Osteocyte (in vitro differentiated cells): ENCODE results near the gene MOGAT1. TPM values are rescaled to one million over a fixed set of nuclear protein-coding genes. Genes with fewer than 3 reads are reported as not detected.

ENCODE experiments used
- DNase-seq: peaks from one replicate; pipeline ENCODE4 v3.0.0; 2021; ENCODE audit warnings: mixed read lengths; ENCODE audit not compliant: unreplicated experiment; ENCODE audit errors: extremely low spot score
- H3K27ac Mint-ChIP-seq: one replicate; pipeline ENCODE4 v1.8.0; 2021; ENCODE audit warnings: mild to moderate bottlenecking, mixed read lengths; ENCODE audit not compliant: unreplicated experiment
- H3K27me3 Mint-ChIP-seq: one replicate; pipeline ENCODE4 v1.8.0; 2021; ENCODE audit warnings: mixed read lengths; ENCODE audit not compliant: unreplicated experiment
- H3K36me3 Mint-ChIP-seq: one replicate; pipeline ENCODE4 v1.8.0; 2021; ENCODE audit warnings: mixed read lengths; ENCODE audit not compliant: unreplicated experiment
- H3K4me1 Mint-ChIP-seq: one replicate; pipeline ENCODE4 v1.8.0; 2021; ENCODE audit warnings: mixed read lengths; ENCODE audit not compliant: unreplicated experiment
- H3K4me3 Mint-ChIP-seq: one replicate; pipeline ENCODE4 v1.8.0; 2021; ENCODE audit warnings: mild to moderate bottlenecking, moderate library complexity, mixed read lengths; ENCODE audit not compliant: unreplicated experiment
- H3K9me3 Mint-ChIP-seq: one replicate; pipeline ENCODE4 v1.8.0; 2021; ENCODE audit warnings: mixed read lengths; ENCODE audit not compliant: unreplicated experiment
- total RNA-seq: library from RNA; stranded (reverse); gene quantifications from 2 replicates; pipeline ENCODE4 v1.2.1, GENCODE V29; 2021
- TF ChIP-seq, protein P1 (sequence below): fragments of 200-600 bp; sonication (generic); IDR thresholded peaks from 2 replicates; pipeline ENCODE4 v1.5.0; 2021; ENCODE audit warnings: antibody characterized with exemption, mild to moderate bottlenecking, moderate library complexity

The MOGAT1 gene
- total RNA-seq, 1 donor from 2014 or later: not detected

- Mint-ChIP-seq H3K27ac (peak overlapping the region; percentile 91), H3K36me3 (no peaks in the 10 kb centered on the region), H3K4me3 (no peak overlapping the region), H3K27me3 (no peaks in the 10 kb centered on the region), H3K4me1 (peaks cover 69% of the 10 kb centered on the region), H3K9me3 (no peaks in the 10 kb centered on the region)
- TF ChIP-seq, protein P1, sequence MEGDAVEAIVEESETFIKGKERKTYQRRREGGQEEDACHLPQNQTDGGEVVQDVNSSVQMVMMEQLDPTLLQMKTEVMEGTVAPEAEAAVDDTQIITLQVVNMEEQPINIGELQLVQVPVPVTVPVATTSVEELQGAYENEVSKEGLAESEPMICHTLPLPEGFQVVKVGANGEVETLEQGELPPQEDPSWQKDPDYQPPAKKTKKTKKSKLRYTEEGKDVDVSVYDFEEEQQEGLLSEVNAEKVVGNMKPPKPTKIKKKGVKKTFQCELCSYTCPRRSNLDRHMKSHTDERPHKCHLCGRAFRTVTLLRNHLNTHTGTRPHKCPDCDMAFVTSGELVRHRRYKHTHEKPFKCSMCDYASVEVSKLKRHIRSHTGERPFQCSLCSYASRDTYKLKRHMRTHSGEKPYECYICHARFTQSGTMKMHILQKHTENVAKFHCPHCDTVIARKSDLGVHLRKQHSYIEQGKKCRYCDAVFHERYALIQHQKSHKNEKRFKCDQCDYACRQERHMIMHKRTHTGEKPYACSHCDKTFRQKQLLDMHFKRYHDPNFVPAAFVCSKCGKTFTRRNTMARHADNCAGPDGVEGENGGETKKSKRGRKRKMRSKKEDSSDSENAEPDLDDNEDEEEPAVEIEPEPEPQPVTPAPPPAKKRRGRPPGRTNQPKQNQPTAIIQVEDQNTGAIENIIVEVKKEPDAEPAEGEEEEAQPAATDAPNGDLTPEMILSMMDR: peak; percentile 96
- peak; percentile 92 for DNase-seq
Observed at GRCh38 chr2:222708274-222708710, 36.8 kb downstream of the MOGAT1 start.

DNA sequence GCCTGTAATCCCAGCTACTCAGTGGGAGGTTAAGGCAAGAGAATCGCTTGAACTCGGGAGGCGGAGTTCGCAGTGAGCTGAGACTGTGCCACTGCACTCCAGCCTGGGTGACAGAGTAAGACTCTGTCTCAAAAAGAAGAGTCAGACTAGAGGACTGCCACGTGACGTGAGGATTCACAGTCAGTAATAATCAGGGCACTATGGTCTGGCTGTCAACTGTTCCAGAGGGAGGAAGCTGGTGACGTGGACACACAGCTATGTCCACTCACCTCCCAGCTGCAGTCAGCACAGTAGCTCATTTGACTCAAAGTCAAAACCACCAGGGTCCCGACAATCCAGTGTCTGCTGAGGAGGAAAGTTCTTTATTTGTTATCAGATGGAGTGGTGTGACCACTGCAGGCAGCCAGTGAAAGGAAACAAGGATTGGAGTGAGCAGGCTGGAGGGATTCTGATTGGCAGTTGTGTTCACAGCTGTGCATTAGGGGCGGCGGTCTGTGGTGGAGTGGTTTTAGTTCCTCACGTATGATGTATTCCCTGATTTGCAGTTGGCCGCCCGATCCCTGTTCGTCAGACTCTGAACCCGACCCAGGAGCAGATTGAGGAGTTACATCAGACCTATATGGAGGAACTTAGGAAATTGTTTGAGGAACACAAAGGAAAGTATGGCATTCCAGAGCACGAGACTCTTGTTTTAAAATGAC lies 37.9 kb downstream of the MOGAT1 start:
- Mint-ChIP-seq H3K36me3 (no peaks in the 10 kb centered on the region), H3K27me3 (no peaks in the 10 kb centered on the region), H3K4me1 (peaks cover 70% of the 10 kb centered on the region), H3K27ac (peak overlapping the region; percentile 91), H3K9me3 (no peaks in the 10 kb centered on the region), H3K4me3 (peak overlapping the region; percentile 46)
- peak; percentile 91 for DNase-seq
- TF ChIP-seq, protein P1: no peak

GRCh38 chr2:222710736-222711135 lies 39.3 kb downstream of the MOGAT1 start:
- no peak for DNase-seq
- Mint-ChIP-seq H3K36me3 (peaks cover 3% of the 10 kb centered on the region), H3K9me3 (no peaks in the 10 kb centered on the region), H3K27ac (peak overlapping the region; percentile 29), H3K27me3 (no peaks in the 10 kb centered on the region), H3K4me3 (no peak overlapping the region), H3K4me1 (peaks cover 77% of the 10 kb centered on the region)
- TF ChIP-seq, protein P1: no peak

GRCh38 chr2:222711315-222711940 lies 40.0 kb downstream of the MOGAT1 start:
- TF ChIP-seq, protein P1: no peak
- DNase-seq: no peak
- Mint-ChIP-seq H3K4me1 (peaks cover 72% of the 10 kb centered on the region), H3K27ac (peak overlapping the region; percentile 78), H3K27me3 (no peaks in the 10 kb centered on the region), H3K36me3 (peaks cover 3% of the 10 kb centered on the region), H3K4me3 (no peak overlapping the region), H3K9me3 (no peaks in the 10 kb centered on the region)

DNA sequence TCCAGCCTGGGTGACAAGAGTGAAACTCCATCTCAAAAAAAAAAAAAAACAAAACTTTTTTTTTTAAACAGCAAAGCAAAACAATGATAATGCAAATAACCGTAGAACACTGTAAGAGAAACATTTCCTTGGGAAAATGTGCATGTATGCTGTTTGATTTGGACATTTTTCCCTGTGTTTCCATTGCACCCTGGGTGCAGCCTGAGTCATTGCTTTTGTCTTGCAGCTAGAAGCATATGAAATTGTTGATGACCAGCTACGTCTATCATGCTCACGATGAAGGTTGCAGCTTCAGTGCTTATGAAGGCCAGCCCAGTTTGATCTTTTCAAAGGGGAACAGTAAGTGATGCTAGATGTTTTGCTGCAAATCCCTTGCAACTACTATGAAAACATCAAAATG lies 41.5 kb downstream of the MOGAT1 start:
- Mint-ChIP-seq H3K4me3 (no peak overlapping the region), H3K27ac (peak overlapping the region; percentile 78), H3K9me3 (no peaks in the 10 kb centered on the region), H3K36me3 (peaks cover 3% of the 10 kb centered on the region), H3K27me3 (no peaks in the 10 kb centered on the region), H3K4me1 (peaks cover 58% of the 10 kb centered on the region)
- TF ChIP-seq, protein P1: no peak
- no peak for DNase-seq
